Parathyroid adenoma (tissue), 2 donors: ENCODE measurements around the gene HNRNPDL.

Source experiments
- H2AFZ ChIP-seq: fragments of 300-600 bp; sonication (generic); one replicate; pipeline ENCODE4 v1.7.0; 2017; ENCODE audit warnings: antibody characterized with exemption, mild to moderate bottlenecking
- H3K27ac ChIP-seq: fragments of 300-600 bp; sonication (generic); one replicate; pipeline ENCODE4 v1.7.0; 2017
- H3K27me3 ChIP-seq: fragments of 300-600 bp; sonication (generic); one replicate; pipeline ENCODE4 v1.7.0; 2017; ENCODE audit warnings: low read length; ENCODE audit not compliant: control insufficient read depth, insufficient read depth
- H3K36me3 ChIP-seq: fragments of 300-600 bp; sonication (generic); one replicate; pipeline ENCODE4 v1.7.0; 2017; ENCODE audit warnings: low read length; ENCODE audit not compliant: control insufficient read depth, insufficient read depth
- H3K4me1 ChIP-seq: fragments of 300-600 bp; sonication (generic); one replicate; pipeline ENCODE4 v1.7.0; 2017; ENCODE audit warnings: control low read depth
- H3K4me2 ChIP-seq: fragments of 300-600 bp; sonication (generic); one replicate; pipeline ENCODE4 v1.7.0; 2017; ENCODE audit warnings: low read length
- H3K4me3 ChIP-seq: fragments of 300-600 bp; sonication (generic); one replicate; pipeline ENCODE4 v1.7.0; 2017; ENCODE audit warnings: low read depth, low read length
- H3K79me2 ChIP-seq: fragments of 300-600 bp; sonication (generic); one replicate; pipeline ENCODE4 v1.7.0; 2017; ENCODE audit warnings: control low read depth
- H3K9ac ChIP-seq: fragments of 300-600 bp; sonication (generic); one replicate; pipeline ENCODE4 v1.7.0; 2017; ENCODE audit warnings: mild to moderate bottlenecking
- H3K9me3 ChIP-seq: fragments of 300-600 bp; sonication (generic); one replicate; pipeline ENCODE4 v1.7.0; 2017; ENCODE audit warnings: low read length; ENCODE audit not compliant: control insufficient read depth
- CTCF ChIP-seq: fragments of 300-600 bp; sonication (generic); IDR thresholded peaks from one replicate; pipeline ENCODE4 v1.7.0; 2017; ENCODE audit warnings: antibody characterized with exemption, mild to moderate bottlenecking
- donor health status: primary hyperparathyroidism.

HNRNPDL gene

DNA sequence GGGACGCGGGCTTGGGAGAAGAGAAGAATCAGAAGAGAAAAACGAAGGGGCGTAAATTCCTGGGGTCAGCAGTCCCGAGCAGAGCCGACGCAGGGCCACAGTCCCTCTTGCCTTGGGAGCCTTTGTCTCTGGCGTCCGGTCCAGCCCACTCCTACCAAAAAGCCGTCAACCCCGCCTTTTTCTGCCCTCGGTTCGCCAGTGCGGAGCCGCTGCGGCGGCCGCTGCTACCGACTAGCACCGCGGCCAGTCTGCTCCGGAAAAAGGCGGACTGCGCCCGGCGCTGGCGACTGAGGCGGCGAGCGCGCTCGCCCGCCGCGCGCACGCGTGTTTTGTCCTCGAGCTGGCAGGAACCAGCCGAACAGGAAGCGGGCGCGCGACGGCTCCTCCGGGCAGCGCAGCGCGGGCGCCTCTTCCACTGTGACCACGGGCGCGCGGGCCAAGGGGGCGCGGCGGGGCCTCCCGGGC is 502 bp downstream of the HNRNPDL start:
- Histone ChIP-seq H3K9ac (no peak overlapping the region), H3K4me1 (peaks cover 7% of the 10 kb centered on the region), H3K79me2 (peaks cover 28% of the 10 kb centered on the region), H2AFZ (peak overlapping the region; percentile 88), H3K4me3 (peak overlapping the region; percentile 74), H3K4me2 (peak overlapping the region; percentile 83), H3K36me3 (no peaks in the 10 kb centered on the region), H3K27me3 (no peaks in the 10 kb centered on the region), H3K27ac (peak overlapping the region; percentile 94), H3K9me3 (no peaks in the 10 kb centered on the region)
- no peak for TF ChIP-seq CTCF

DNA sequence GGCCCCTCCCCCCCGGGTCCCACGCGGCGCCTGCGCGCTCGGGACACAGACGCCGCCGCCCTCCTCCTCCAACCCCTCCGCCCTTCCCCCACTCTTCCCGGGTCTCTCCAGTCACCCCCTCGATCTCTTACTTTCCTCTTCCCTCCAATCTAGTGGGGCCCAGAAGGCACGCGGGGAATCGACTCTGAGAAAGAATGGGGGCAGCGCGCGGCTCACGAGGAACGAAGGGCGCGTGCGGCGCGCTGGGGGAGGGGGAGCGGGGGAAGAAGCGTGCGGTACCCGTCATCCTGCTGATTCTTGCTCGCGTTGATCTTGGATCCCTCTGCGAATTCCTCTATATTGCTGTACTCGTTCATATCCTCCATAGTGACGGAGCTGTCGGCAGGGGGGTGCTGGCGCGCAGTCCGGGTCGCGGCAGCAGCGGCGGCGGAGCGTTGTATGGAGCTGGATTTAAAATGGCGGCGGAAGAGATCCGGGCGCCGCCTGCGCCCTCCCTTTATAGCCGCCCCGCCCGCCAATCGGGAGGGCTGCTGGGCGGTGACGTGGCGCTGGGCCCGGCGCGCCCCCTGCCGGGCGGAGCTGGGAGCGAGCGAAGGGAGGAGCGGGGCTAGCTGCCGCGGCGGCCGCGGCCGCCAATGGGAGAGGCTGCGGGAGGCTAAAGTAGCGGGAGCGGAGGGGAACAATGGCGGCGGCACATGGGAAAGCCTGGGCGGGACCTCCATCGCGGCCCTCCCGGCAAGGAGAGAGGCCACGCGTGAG is 1.1 kb downstream of the HNRNPDL start:
- Histone ChIP-seq H3K4me2 (peak overlapping the region; percentile 86), H3K9me3 (no peaks in the 10 kb centered on the region), H3K4me1 (peaks cover 7% of the 10 kb centered on the region), H3K27ac (peak overlapping the region; percentile 94), H2AFZ (peak overlapping the region; percentile 88), H3K9ac (peak overlapping the region; percentile 19), H3K27me3 (no peaks in the 10 kb centered on the region), H3K36me3 (no peaks in the 10 kb centered on the region), H3K79me2 (peaks cover 23% of the 10 kb centered on the region), H3K4me3 (peak overlapping the region; percentile 74)
- peak; percentile 94 for TF ChIP-seq CTCF

DNA sequence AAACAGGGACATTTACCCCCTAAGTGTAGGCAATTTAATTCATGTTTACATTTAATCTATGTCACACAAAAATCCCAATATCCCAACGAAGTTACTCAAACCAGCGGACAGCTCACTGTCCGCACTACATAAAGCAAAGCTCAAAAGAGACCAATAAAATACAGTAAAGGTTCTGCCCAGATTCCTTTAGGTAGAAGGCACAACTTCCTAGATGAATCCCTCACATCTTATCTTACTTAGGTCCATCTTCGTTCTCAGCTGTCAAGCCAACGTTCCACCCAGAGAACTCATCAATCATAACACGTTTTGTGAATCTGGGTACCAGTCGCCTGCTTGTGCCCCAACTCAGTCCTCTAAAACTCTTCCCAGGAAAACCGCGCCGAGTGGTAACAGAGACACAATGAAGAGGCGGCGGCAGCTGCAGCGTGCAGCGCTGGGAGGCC is 1.7 kb downstream of the HNRNPDL start:
- Histone ChIP-seq H3K9me3 (no peaks in the 10 kb centered on the region), H2AFZ (no peak overlapping the region), H3K9ac (peak overlapping the region; percentile 19), H3K4me3 (peak overlapping the region; percentile 74), H3K4me2 (peak overlapping the region; percentile 86), H3K4me1 (peaks cover 7% of the 10 kb centered on the region), H3K79me2 (peaks cover 21% of the 10 kb centered on the region), H3K27me3 (no peaks in the 10 kb centered on the region), H3K27ac (peak overlapping the region; percentile 94), H3K36me3 (no peaks in the 10 kb centered on the region)
- TF ChIP-seq CTCF, result no peak

GRCh38 chr4:82425478-82425877 is 4.8 kb downstream of the HNRNPDL start:
- Histone ChIP-seq H3K9ac (no peak overlapping the region), H3K79me2 (peaks cover 15% of the 10 kb centered on the region), H3K36me3 (no peaks in the 10 kb centered on the region), H3K27ac (no peak overlapping the region), H3K4me1 (peaks cover 7% of the 10 kb centered on the region), H2AFZ (no peak overlapping the region), H3K27me3 (no peaks in the 10 kb centered on the region), H3K4me2 (no peak overlapping the region), H3K9me3 (no peaks in the 10 kb centered on the region), H3K4me3 (no peak overlapping the region)
- no peak for TF ChIP-seq CTCF
